H1 (cell line): ENCODE results near the gene PDS5A. TPM values are rescaled to one million over a fixed set of nuclear protein-coding genes. Genes with fewer than 3 reads are reported as not detected.

ENCODE experiments used
- CTCF ChIA-PET: fragments of 300-600 bp; sonication (Branson Sonifier 250); formaldehyde crosslinking; loops from one replicate; lab custom pipeline; 2021; ENCODE audit not compliant: partially characterized antibody; lab: Charles Lee
- POLR2A ChIA-PET: fragments of 300-600 bp; sonication (Branson Sonifier 250); formaldehyde crosslinking; loops from one replicate; lab custom pipeline; 2021; ENCODE audit warnings: inconsistent platforms; ENCODE audit not compliant: partially characterized antibody; lab: Charles Lee
- DNase-seq, 2 experiments: peaks; one replicate each; pipeline versions ENCODE4 v3.0.0 to v3.0.0-alpha.2; 2010 to 2022; ENCODE audit warnings: low spot score in 2 of 2, low read depth in 1 of 2, mixed read lengths in 1 of 2
- FAIRE-seq: peaks from 2 replicates; lab custom pipeline; 2011; peaks lifted over from hg19 to GRCh38; lab: Jason Lieb, UNC
- H2AFZ ChIP-seq: 2 replicates; pipeline ENCODE4 v1.8.1; 2012; ENCODE audit warnings: low read length, inconsistent platforms
- H2AK5ac ChIP-seq: 2 replicates; pipeline ENCODE4 v1.6.1; 2013; ENCODE audit warnings: low read depth, low read length
- H2BK120ac ChIP-seq: replicated peaks from 2 replicates; pipeline ENCODE3; 2013; ENCODE audit warnings: low read depth, low read length, inconsistent platforms
- H2BK12ac ChIP-seq: 2 replicates; pipeline ENCODE4 v1.6.1; 2013; ENCODE audit warnings: low read depth, low read length
- H2BK15ac ChIP-seq: 2 replicates; pipeline ENCODE4 v1.6.1; 2013; ENCODE audit warnings: low read length
- H2BK20ac ChIP-seq: 2 replicates; pipeline ENCODE4 v1.6.1; 2013; ENCODE audit warnings: low read length
- H2BK5ac ChIP-seq: 2 replicates; pipeline ENCODE4 v1.6.1; 2013; ENCODE audit warnings: low read depth, low read length
- H3K14ac ChIP-seq: 2 replicates; pipeline ENCODE4 v1.6.1; 2013; ENCODE audit warnings: inconsistent platforms; ENCODE audit not compliant: insufficient read length
- H3K18ac ChIP-seq: 2 replicates; pipeline ENCODE4 v1.6.1; 2013; ENCODE audit warnings: low read length; ENCODE audit errors: extremely low read depth
- H3K23ac ChIP-seq: 2 replicates; pipeline ENCODE4 v1.6.1; 2013; ENCODE audit warnings: inconsistent platforms; ENCODE audit not compliant: insufficient read length
- H3K23me2 ChIP-seq: 2 replicates; pipeline ENCODE4 v1.6.1; 2013; ENCODE audit warnings: low read depth, low read length
- H3K27ac ChIP-seq: 2 replicates; pipeline ENCODE4 v1.6.1; 2011; ENCODE audit warnings: low read depth, low read length, inconsistent platforms
- H3K27me3 ChIP-seq, 4 experiments: replicated peaks in 1 of 4; 1 replicate in 1 of 4; 2 replicates in 3 of 4; pipeline versions ENCODE4 v1.6.1 to v1.8.1; 2011 to 2013; ENCODE audit warnings: low read length in 3 of 4, mild to moderate bottlenecking in 3 of 4, inconsistent platforms in 2 of 4, mixed read lengths in 2 of 4, moderate library complexity in 1 of 4; ENCODE audit not compliant: control insufficient read depth in 3 of 4, insufficient read depth in 3 of 4; ENCODE audit errors: extremely low read depth in 1 of 4
- H3K36me3 ChIP-seq, 4 experiments: 2 replicates each; pipeline versions ENCODE4 v1.6.1 to v1.8.1; 2011 to 2013; ENCODE audit warnings: mild to moderate bottlenecking in 4 of 4, low read length in 3 of 4, moderate library complexity in 2 of 4, control low read depth in 1 of 4, inconsistent platforms in 1 of 4; ENCODE audit not compliant: insufficient read depth in 4 of 4, control insufficient read depth in 2 of 4
- H3K4ac ChIP-seq: replicated peaks from 2 replicates; pipeline ENCODE3; 2013; ENCODE audit warnings: low read length, low read depth, mixed read lengths, inconsistent platforms; ENCODE audit not compliant: insufficient read length
- H3K4me1 ChIP-seq, 4 experiments: replicated peaks in 1 of 4; 1 replicate in 1 of 4; 2 replicates in 3 of 4; pipeline versions ENCODE4 v1.6.1 to v1.8.1; 2011 to 2013; ENCODE audit warnings: low read length in 3 of 4, inconsistent platforms in 2 of 4, mixed read lengths in 1 of 4; ENCODE audit not compliant: insufficient read depth in 4 of 4, control insufficient read depth in 3 of 4
- H3K4me2 ChIP-seq, 2 experiments: 2 replicates each; pipeline versions ENCODE4 v1.6.1 to v1.8.1; 2011 to 2013; ENCODE audit warnings: low read depth in 2 of 2, low read length in 2 of 2, control low read depth in 1 of 2, inconsistent platforms in 1 of 2, mild to moderate bottlenecking in 1 of 2; ENCODE audit not compliant: insufficient read depth in 1 of 2
- H3K4me3 ChIP-seq, 4 experiments: fragments of 200-600, 300-600 bp in 1 of 4; sonication (generic), shearing (Covaris generic), sonication (Bioruptor Twin) in 1 of 4; 2 replicates each; pipeline versions ENCODE4 v1.5.1 to v1.8.1; 2011 to 2016; ENCODE audit warnings: low read length in 4 of 4, low read depth in 3 of 4, control low read depth in 2 of 4, inconsistent platforms in 2 of 4, mild to moderate bottlenecking in 2 of 4, mixed read lengths in 1 of 4, moderate library complexity in 1 of 4; ENCODE audit not compliant: insufficient read depth in 2 of 4; ENCODE audit errors: extremely low read depth in 1 of 4
- H3K56ac ChIP-seq: replicated peaks from 2 replicates; pipeline ENCODE3; 2013; ENCODE audit warnings: low read depth, mild to moderate bottlenecking, mixed read lengths, low read length, inconsistent platforms; ENCODE audit not compliant: insufficient read length
- H3K79me1 ChIP-seq: 2 replicates; pipeline ENCODE4 v1.6.1; 2013; ENCODE audit warnings: low read depth, low read length, control low read depth
- H3K79me2 ChIP-seq, 2 experiments: 2 replicates each; pipeline versions ENCODE4 v1.6.1 to v1.8.1; 2012 to 2013; ENCODE audit warnings: low read length in 2 of 2, mild to moderate bottlenecking in 2 of 2, inconsistent platforms in 1 of 2; ENCODE audit not compliant: insufficient read depth in 2 of 2, control insufficient read depth in 1 of 2
- H3K9ac ChIP-seq, 4 experiments: replicated peaks in 1 of 4; 1 replicate in 1 of 4; 2 replicates in 3 of 4; pipeline versions ENCODE4 v1.6.1 to v1.8.1; 2011 to 2013; ENCODE audit warnings: low read depth in 3 of 4, low read length in 3 of 4, control low read depth in 2 of 4, mild to moderate bottlenecking in 2 of 4, moderate library complexity in 2 of 4, inconsistent platforms in 1 of 4; ENCODE audit errors: extremely low read depth in 1 of 4
- H3K9me3 ChIP-seq, 2 experiments: 2 replicates each; pipeline versions ENCODE4 v1.6.1 to v1.8.1; 2012 to 2013; ENCODE audit warnings: mild to moderate bottlenecking in 2 of 2, moderate library complexity in 2 of 2, control low read depth in 1 of 2, inconsistent platforms in 1 of 2, low read depth in 1 of 2, low read length in 1 of 2, mixed read lengths in 1 of 2; ENCODE audit not compliant: insufficient read depth in 2 of 2
- H4K20me1 ChIP-seq, 2 experiments: replicated peaks in 1 of 2; 2 replicates each; pipeline versions ENCODE3 to v1.8.1; 2011 to 2013; ENCODE audit warnings: inconsistent platforms in 2 of 2, low read length in 2 of 2, mild to moderate bottlenecking in 1 of 2; ENCODE audit not compliant: insufficient read depth in 2 of 2, control insufficient read depth in 1 of 2
- H4K5ac ChIP-seq: 2 replicates; pipeline ENCODE4 v1.6.1; 2013; ENCODE audit warnings: low read length, low read depth, mixed read lengths, inconsistent platforms; ENCODE audit not compliant: insufficient read length
- H4K8ac ChIP-seq: 2 replicates; pipeline ENCODE4 v1.8.0; 2013; ENCODE audit warnings: mild to moderate bottlenecking, moderate library complexity, low read length, inconsistent platforms; ENCODE audit not compliant: insufficient read depth; ENCODE audit errors: extremely low read depth
- H4K91ac ChIP-seq: replicated peaks from 2 replicates; pipeline ENCODE3; 2013; ENCODE audit warnings: low read length, mixed read lengths, inconsistent platforms; ENCODE audit not compliant: insufficient read length
- CEBPB ChIP-seq: IDR thresholded peaks from 2 replicates; pipeline ENCODE4 v1.6.1; 2012; ENCODE audit warnings: low read depth, low read length
- CHD2 ChIP-seq: IDR thresholded peaks from 2 replicates; pipeline ENCODE4 v1.6.1; 2012; ENCODE audit warnings: low read length, improper control_type of control experiment
- CTCF ChIP-seq, 3 experiments: IDR thresholded peaks; 1 replicate in 2 of 3; 2 replicates in 1 of 3; pipeline versions ENCODE4 v1.5.1 to v1.6.1; 2011; ENCODE audit warnings: low read length in 3 of 3, mild to moderate bottlenecking in 3 of 3, inconsistent platforms in 2 of 3, low read depth in 1 of 3, moderate library complexity in 1 of 3; ENCODE audit not compliant: insufficient read depth in 1 of 3; ENCODE audit errors: control extremely low read depth in 1 of 3
- JUN ChIP-seq: IDR thresholded peaks from 2 replicates; pipeline ENCODE4 v1.6.1; 2011; ENCODE audit warnings: low read depth, mild to moderate bottlenecking, improper control_type of control experiment, low read length
- KDM4A ChIP-seq: IDR thresholded peaks from one replicate; pipeline ENCODE4 v1.7.1; 2012; ENCODE audit warnings: low read depth, mild to moderate bottlenecking, moderate library complexity, low read length, inconsistent platforms; ENCODE audit not compliant: severe bottlenecking
- RNF2 ChIP-seq: fragments of 200-900, 300-1000 bp; sonication (generic); IDR thresholded peaks from 2 replicates; pipeline ENCODE4 v1.7.1; 2016; ENCODE audit warnings: borderline replicate concordance, low read depth, mild to moderate bottlenecking, antibody characterized with exemption, low read length; ENCODE audit not compliant: poor library complexity, severe bottlenecking; ENCODE audit errors: missing control alignments
- SAP30 ChIP-seq: fragments of 300-600 bp; sonication (generic); IDR thresholded peaks from 2 replicates; pipeline ENCODE4 v1.7.1; 2012; ENCODE audit warnings: low read length, moderate library complexity, mild to moderate bottlenecking, inconsistent platforms; ENCODE audit not compliant: insufficient read depth, insufficient replicate concordance
- SP4 ChIP-seq: IDR thresholded peaks from 2 replicates; pipeline ENCODE4 v1.6.1; 2012; ENCODE audit warnings: low read length, inconsistent platforms
- TBP ChIP-seq: IDR thresholded peaks from 2 replicates; pipeline ENCODE4 v1.6.1; 2011; ENCODE audit warnings: low read depth, low read length, improper control_type of control experiment
- USF2 ChIP-seq: IDR thresholded peaks from 2 replicates; pipeline ENCODE4 v1.6.1; 2011; ENCODE audit warnings: low read length, improper control_type of control experiment
- WGBS, 2 experiments: shearing (Covaris generic) in 1 of 2; methylation state at CpG; one replicate each; pipeline versions ENCODE4 v1.1.6 to v1.1.7; 2013 to 2015; ENCODE audit warnings: low lambda C conversion rate in 2 of 2, mixed read lengths in 2 of 2, inconsistent platforms in 1 of 2, low coverage in 1 of 2, missing lambda C conversion rate in 1 of 2; ENCODE audit not compliant: insufficient replicate concordance in 2 of 2, insufficient coverage in 1 of 2, insufficient read length in 1 of 2; ENCODE audit errors: extremely low coverage in 1 of 2, missing lambda C conversion rate in 1 of 2; 5-methylcytosine and 5-hydroxymethylcytosine counted together
- polyA plus RNA-seq, 7 experiments: library from polyadenylated mRNA; depleted of rRNA in 3 of 7; stranded (reverse) in 5 of 7; unstranded in 2 of 7; fragments of >200 nt in 5 of 7; fragments of 200-250 nt in 2 of 7; gene quantifications; 1 replicate in 5 of 7; 2 replicates in 1 of 7; 4 replicates in 1 of 7; pipeline versions ENCODE4 v1.2.1 to v1.2.3, GENCODE V29; 2011 to 2013; ENCODE audit warnings: missing spikeins in 2 of 7, mixed read lengths in 2 of 7
- total RNA-seq: library from RNA; stranded (reverse); fragmentation: NEBNext Ultra II Directional; extraction: Animal tissue kit (Norgen Biotek cat#: 25700); gene quantifications from 2 replicates; pipeline ENCODE4 v1.2.1, GENCODE V29; 2021

The PDS5A gene
- total and polyA plus RNA-seq, 2 of the 8 experiments (the other 6 are each of a cell fraction or from before 2014, with no cell fraction given): 15.5 to 76.6 TPM

- H2BK120ac ChIP-seq: no peak overlapping the region
- CTCF ChIA-PET: interaction anchor here (1.6 kb wide), 1 partner anchor 26 kb away, joined by 4 read pairs; no protein-coding TSS in a partner anchor
- no peak overlapping the region for H2BK5ac ChIP-seq
- no peak overlapping the region for H4K5ac ChIP-seq
- peaks cover 0 to 2% (median 0%) of the 10 kb centered on the region in 4 experiments; a peak in 1 of 7 replicates for H3K27me3 ChIP-seq
- DNase-seq: no peak
- H3K27ac ChIP-seq: no peak overlapping the region
- no peak overlapping the region for H2BK20ac ChIP-seq
- H2AFZ ChIP-seq: no peak overlapping the region
- FAIRE-seq: no peak
- no peak overlapping the region for H3K4ac ChIP-seq
- POLR2A ChIA-PET: interaction anchor here (0.6 kb wide), 1 partner anchor 62 kb away, joined by 3 read pairs; no protein-coding TSS in a partner anchor
- WGBS, 2 experiments: 91% methylated on average over 2 of the region's 2 CpGs; no CpG with 5 or more reads in 1 of the 2 experiments
- H3K9me3 ChIP-seq: no peaks in the 10 kb centered on the region
- H4K8ac ChIP-seq: no peak overlapping the region
- no peaks in the 10 kb centered on the region for H3K79me1 ChIP-seq
- H3K79me2 ChIP-seq: no peaks in the 10 kb centered on the region
- no peak overlapping the region for H3K23ac ChIP-seq
- H3K4me2 ChIP-seq: no peak overlapping the region
- H3K36me3 ChIP-seq: peaks cover 0 to 67% (median 17%) of the 10 kb centered on the region in 4 experiments; a peak in 6 of 8 replicates
- H3K23me2 ChIP-seq: no peaks in the 10 kb centered on the region
- H3K56ac ChIP-seq: no peak overlapping the region
- H4K91ac ChIP-seq: no peak overlapping the region
- no peak overlapping the region for H2BK15ac ChIP-seq
- H3K4me3 ChIP-seq: no peak overlapping the region
- H3K14ac ChIP-seq: no peak overlapping the region
- no peak overlapping the region for H3K9ac ChIP-seq
- H4K20me1 ChIP-seq: no peaks in the 10 kb centered on the region
- H2AK5ac ChIP-seq: no peak overlapping the region
- no peak overlapping the region for H2BK12ac ChIP-seq
- H3K18ac ChIP-seq: no peak overlapping the region
- no peaks in the 10 kb centered on the region for H3K4me1 ChIP-seq
- TF ChIP-seq KDM4A: no peak
- TF ChIP-seq CTCF (IDR thresholded peaks at IDR 0.05; ENCODE audit: control extremely low read depth in 1 of 3, insufficient read depth in 1 of 3, low read depth in 1 of 3, low read length in 3 of 3): no peak
- no peak for TF ChIP-seq SP4
- TF ChIP-seq USF2: no peak
- no peak for TF ChIP-seq JUN
- no peak for TF ChIP-seq CHD2
- TF ChIP-seq SAP30: no peak
- no peak for TF ChIP-seq TBP
- TF ChIP-seq CEBPB: no peak
- no peak for TF ChIP-seq RNF2
Measured at GRCh38 chr4:39873823-39874222, 103.9 kb downstream of the PDS5A start.
